HG03520 (cell line): ENCODE data around the gene IRGQ.
"Not testable (repeated sequence)": the region's sequence is repeated elsewhere in the genome, so short reads cannot be mapped to it uniquely, and the experiment has no call there.

Experiments used
- ATAC-seq: cut with Tn5 transposase; IDR thresholded peaks from one replicate; pipeline ENCODE4 v1.9.1; 2021; ENCODE audit warnings: mild to moderate bottlenecking, moderate library complexity; ENCODE audit not compliant: unreplicated experiment

The IRGQ gene

GRCh38 chr19:43574424-43575155, 21.3 kb downstream of the IRGQ start:
- ATAC-seq, result no peak

GRCh38 chr19:43572171-43572588, 23.8 kb downstream of the IRGQ start:
- no peak for ATAC-seq

GRCh38 chr19:43570174-43570791, 25.7 kb downstream of the IRGQ start:
- no peak for ATAC-seq

- ATAC-seq, result no peak
Observed at GRCh38 chr19:43569657-43570056, 26.3 kb downstream of the IRGQ start.

- ATAC-seq, result no peak
Observed at GRCh38 chr19:43564800-43565199, 31.1 kb downstream of the IRGQ start.

- no peak for ATAC-seq
Observed at GRCh38 chr19:43563816-43564457, 32.0 kb downstream of the IRGQ start.

- peak; percentile 50 for ATAC-seq
Observed at GRCh38 chr19:43562698-43563241, 33.2 kb downstream of the IRGQ start.

GRCh38 chr19:43562226-43562697, 33.7 kb downstream of the IRGQ start:
- ATAC-seq, result no peak

GRCh38 chr19:43561139-43561970, 34.6 kb downstream of the IRGQ start:
- ATAC-seq, result no peak

GRCh38 chr19:43560687-43561086, 35.2 kb downstream of the IRGQ start:
- no peak for ATAC-seq

- ATAC-seq, result no peak
Observed at GRCh38 chr19:43555185-43555770, 40.7 kb downstream of the IRGQ start.

GRCh38 chr19:43554317-43554895, 41.5 kb downstream of the IRGQ start:
- no peak for ATAC-seq

GRCh38 chr19:43553656-43554055, 42.3 kb downstream of the IRGQ start:
- no peak for ATAC-seq

- ATAC-seq, result no peak
Observed at GRCh38 chr19:43552616-43553015, 43.3 kb downstream of the IRGQ start.

GRCh38 chr19:43552198-43552450, 43.8 kb downstream of the IRGQ start:
- ATAC-seq, result no peak

- no peak for ATAC-seq
Observed at GRCh38 chr19:43551399-43552197, 44.3 kb downstream of the IRGQ start.

- no peak for ATAC-seq
Observed at GRCh38 chr19:43548706-43549105, 47.2 kb downstream of the IRGQ start.

- not testable (repeated sequence) for ATAC-seq
Observed at GRCh38 chr19:43547926-43548325, 48.0 kb downstream of the IRGQ start.

GRCh38 chr19:43546581-43546980, 49.4 kb downstream of the IRGQ start:
- no peak for ATAC-seq

GRCh38 chr19:43545981-43546380, 50.0 kb downstream of the IRGQ start:
- no peak for ATAC-seq
